HepG2 (cell line): Measurements from ENCODE around the gene C14orf119. TPM values are rescaled to one million over a fixed set of nuclear protein-coding genes. Genes with fewer than 3 reads are reported as not detected.
A peak's percentile ranks its signal among the peaks of the same experiment; 100 is the strongest.

Experiments used
- ATF2 ChIP-seq: sonication (generic); formaldehyde crosslinking; IDR thresholded peaks from 2 replicates; pipeline ENCODE4 v1.4.0; 2020; ENCODE audit warnings: missing genetic modification reagents
- EP300 ChIP-seq, 3 experiments: sonication (generic) in 1 of 3; formaldehyde crosslinking in 1 of 3; IDR thresholded peaks; 2 replicates each; pipeline versions ENCODE4 v1.5.1 to v1.6.1; 2011 to 2020; ENCODE audit warnings: low read depth in 2 of 3, low read length in 2 of 3, borderline replicate concordance in 1 of 3, improper control_type of control experiment in 1 of 3, mild to moderate bottlenecking in 1 of 3, missing genetic modification reagents in 1 of 3, moderate library complexity in 1 of 3
- ETV6 ChIP-seq: sonication (generic); formaldehyde crosslinking; conservative IDR thresholded peaks from 2 replicates; pipeline ENCODE4 v1.4.0; 2020; ENCODE audit warnings: missing genetic modification reagents
- HNRNPLL ChIP-seq: fragments of 200-400 bp; formaldehyde crosslinking; IDR thresholded peaks from 2 replicates; pipeline ENCODE4 v1.6.1; 2017; ENCODE audit warnings: mild to moderate bottlenecking, low read depth, low read length; ENCODE audit not compliant: poor library complexity, severe bottlenecking
- KLF13 ChIP-seq: sonication (generic); formaldehyde crosslinking; IDR thresholded peaks from 2 replicates; pipeline ENCODE4 v1.4.0; 2020; ENCODE audit warnings: mild to moderate bottlenecking, missing genetic modification reagents
- MTF2 ChIP-seq: sonication (generic); formaldehyde crosslinking; IDR thresholded peaks from 2 replicates; pipeline ENCODE4 v1.5.0; 2020; ENCODE audit warnings: missing genetic modification reagents, borderline replicate concordance
- MXD4 ChIP-seq: IDR thresholded peaks from 2 replicates; pipeline ENCODE4 v1.6.1; 2016; ENCODE audit warnings: mild to moderate bottlenecking, missing biosample characterization, missing genetic modification reagents
- NFATC3 ChIP-seq: sonication (generic); formaldehyde crosslinking; IDR thresholded peaks from 2 replicates; pipeline ENCODE4 v1.5.1; 2020; ENCODE audit warnings: mild to moderate bottlenecking, missing genetic modification reagents
- PLRG1 ChIP-seq: fragments of 450-650 bp; conservative IDR thresholded peaks from 2 replicates; pipeline ENCODE4 v1.6.1; 2016
- STAT6 ChIP-seq: sonication (generic); formaldehyde crosslinking; IDR thresholded peaks from 2 replicates; pipeline ENCODE4 v1.4.0; 2020; ENCODE audit warnings: missing genetic modification reagents, mild to moderate bottlenecking, borderline replicate concordance
- TEAD3 ChIP-seq: optimal IDR thresholded peaks from 2 replicates; pipeline ENCODE3; 2016; ENCODE audit warnings: borderline replicate concordance
- TSC22D2 ChIP-seq: sonication (generic); formaldehyde crosslinking; IDR thresholded peaks from 2 replicates; pipeline ENCODE4 v1.5.1; 2020; ENCODE audit warnings: missing genetic modification reagents, mild to moderate bottlenecking, borderline replicate concordance
- YEATS2 ChIP-seq: sonication (generic); formaldehyde crosslinking; IDR thresholded peaks from 2 replicates; pipeline ENCODE4 v1.4.0; 2020; ENCODE audit warnings: missing genetic modification reagents, borderline replicate concordance
- ZFP1 ChIP-seq: IDR thresholded peaks from 2 replicates; pipeline ENCODE4 v1.6.1; 2016
- ZKSCAN5 ChIP-seq: sonication (generic); formaldehyde crosslinking; IDR thresholded peaks from 2 replicates; pipeline ENCODE4 v1.5.1; 2020; ENCODE audit warnings: mild to moderate bottlenecking, missing genetic modification reagents
- ZNF275 ChIP-seq: sonication (generic); formaldehyde crosslinking; IDR thresholded peaks from 2 replicates; pipeline ENCODE4 v1.8.0; 2022; ENCODE audit warnings: missing genetic modification reagents, mild to moderate bottlenecking, inconsistent platforms, borderline replicate concordance
- ZNF484 ChIP-seq: sonication (generic); formaldehyde crosslinking; IDR thresholded peaks from 2 replicates; pipeline ENCODE4 v1.5.1; 2020; ENCODE audit warnings: mild to moderate bottlenecking, low read depth, missing genetic modification reagents, borderline replicate concordance
- ZNF557 ChIP-seq: sonication (generic); formaldehyde crosslinking; IDR thresholded peaks from 2 replicates; pipeline ENCODE4 v1.4.0; 2020; ENCODE audit warnings: missing genetic modification reagents
- ZNF605 ChIP-seq: sonication (generic); formaldehyde crosslinking; IDR thresholded peaks from 2 replicates; pipeline ENCODE4 v1.8.0; 2022; ENCODE audit warnings: mild to moderate bottlenecking, missing genetic modification reagents
- ZNF678 ChIP-seq: sonication (generic); formaldehyde crosslinking; IDR thresholded peaks from 2 replicates; pipeline ENCODE4 v1.4.0; 2020; ENCODE audit warnings: mild to moderate bottlenecking, missing genetic modification reagents
- ZNF878 ChIP-seq: sonication (generic); formaldehyde crosslinking; IDR thresholded peaks from 2 replicates; pipeline ENCODE4 v1.8.1; 2023; ENCODE audit warnings: mild to moderate bottlenecking, missing genetic modification reagents, moderate library complexity
- polyA plus RNA-seq, 8 experiments: library from polyadenylated mRNA; depleted of rRNA in 3 of 8; stranded (reverse) in 7 of 8; unstranded in 1 of 8; fragments of >200 nt; fragmentation: Illumina TruSeq in 4 of 8; extraction: Trizol in 4 of 8; gene quantifications; 2 replicates each; pipeline versions ENCODE4 v1.2.1 to v1.2.3, GENCODE V29; 2011 to 2016; ENCODE audit warnings: low read depth in 4 of 8, missing spikeins in 1 of 8, mixed read lengths in 1 of 8; ENCODE audit not compliant: insufficient read depth in 1 of 8
- total RNA-seq, 5 experiments: library from RNA; depleted of rRNA; stranded (reverse); fragments of >200 nt; fragmentation: Illumina TruSeq; extraction: Trizol; gene quantifications; 2 replicates each; pipeline ENCODE4 v1.2.3, GENCODE V29; 2016; ENCODE audit warnings: low read depth in 1 of 5

C14orf119 gene
- total and polyA plus RNA-seq, 2 of the 13 experiments (the other 11 are each of a cell fraction or from before 2014, with no cell fraction given): 117 to 206 TPM

- TF ChIP-seq ZNF275: no peak
- 0 out of 2 replicates have a peak, but pooled peaks have one; percentile 55 for TF ChIP-seq ZKSCAN5 (CRISPR knock-in tag)
- TF ChIP-seq TEAD3 (CRISPR knock-in tag): peak; percentile 52
- TF ChIP-seq ZNF678 (CRISPR knock-in tag): no peak
- peak; percentile 33; the same call in 1 of the 2 replicates for TF ChIP-seq ZNF605 (CRISPR knock-in tag)
- TF ChIP-seq ETV6 (CRISPR knock-in tag): no peak
- peak in 1 of 2 experiments; percentile 32; a peak in 1 of 4 replicates for TF ChIP-seq EP300 (IDR thresholded peaks at IDR 0.05; ENCODE audit: low read depth in 2 of 2, low read length in 2 of 2)
- TF ChIP-seq EP300 (CRISPR knock-in tag; IDR thresholded peaks at IDR 0.05; ENCODE audit: borderline replicate concordance): 0 out of 2 replicates have a peak, but pooled peaks have one; percentile 37
- TF ChIP-seq KLF13 (CRISPR knock-in tag): no peak; the same call in none of the 2 replicates
- peak; percentile 66 for TF ChIP-seq ATF2 (CRISPR knock-in tag)
- TF ChIP-seq NFATC3 (CRISPR knock-in tag): 0 out of 2 replicates have a peak, but pooled peaks have one; percentile 17
- TF ChIP-seq MXD4: peak; percentile 64
- peak; percentile 87; the same call in 1 of the 2 replicates for TF ChIP-seq TSC22D2
- no peak for TF ChIP-seq MTF2 (CRISPR knock-in tag)
- peak; percentile 75; the same call in 1 of the 2 replicates for TF ChIP-seq YEATS2 (CRISPR knock-in tag)
- TF ChIP-seq STAT6 (CRISPR knock-in tag): no peak
- TF ChIP-seq ZNF557 (CRISPR knock-in tag): no peak
- peak; percentile 23 for TF ChIP-seq HNRNPLL
- no peak for TF ChIP-seq PLRG1
- no peak for TF ChIP-seq ZNF484 (CRISPR knock-in tag)
- no peak for TF ChIP-seq ZFP1
- TF ChIP-seq ZNF878 (CRISPR knock-in tag): no peak; the same call in 1 of the 2 replicates
Observed at GRCh38 chr14:23056145-23056955, 39.0 kb upstream of the C14orf119 start (continued).
